Pancreas (tissue), 10 donors: Measurements from ENCODE around the gene CD244. TPM values are rescaled to one million over a fixed set of nuclear protein-coding genes. Genes with fewer than 3 reads are reported as not detected.

ENCODE experiments used
- ATAC-seq, 4 donors: fragments of 200-7000 bp; cut with Tn5 transposase; one replicate each; pipeline versions ENCODE4 v1.8.0 to v1.9.1; 2020; ENCODE audit warnings: mild to moderate bottlenecking in 4 of 4, moderate library complexity in 4 of 4
- DNase-seq, 6 donors: peaks; one replicate each; pipeline ENCODE4 v3.0.0-alpha.2; 2020
- FAIRE-seq: peaks from 2 replicates; lab custom pipeline; 2012; peaks lifted over from hg19 to GRCh38; lab: Jason Lieb, UNC
- H3K27ac ChIP-seq, 4 donors: fragments of 200-600 bp; sonication (generic); 1 replicate in 3 of 4; 2 replicates in 1 of 4; pipeline versions ENCODE4 v1.5.0 to v1.8.0; 2020
- H3K27me3 ChIP-seq, 4 donors: fragments of 200-600 bp; one replicate each; pipeline ENCODE4 v1.8.0; 2021
- H3K36me3 ChIP-seq, 3 donors: fragments of 200-600 bp; sonication (generic) in 1 of 3; one replicate each; pipeline versions ENCODE4 v1.5.0 to v1.8.0; 2020 to 2021
- H3K4me1 ChIP-seq, 3 donors: fragments of 200-600 bp; one replicate each; pipeline ENCODE4 v1.8.0; 2021
- H3K4me3 ChIP-seq, 4 donors: fragments of 200-600 bp; sonication (generic) in 2 of 4; one replicate each; pipeline versions ENCODE4 v1.5.0 to v1.8.0; 2020 to 2021
- H3K9me3 ChIP-seq, 4 donors: fragments of 200-600 bp; one replicate each; pipeline ENCODE4 v1.8.0; 2021
- CTCF ChIP-seq, 4 donors: fragments of 200-600 bp; sonication (generic) in 3 of 4; IDR thresholded peaks; one replicate each; pipeline versions ENCODE4 v1.5.0 to v1.8.0; 2021; ENCODE audit warnings: antibody characterized with exemption in 4 of 4
- WGBS, 2 donors: extraction: QIAGEN DNeasy Blood & Tissue Kit; methylation state at CpG; one replicate each; pipeline ENCODE4 v1.1.7; 2013; 5-methylcytosine and 5-hydroxymethylcytosine counted together
- intact Hi-C, 3 donors: fragments of 100-400 bp; cut with DNase I; formaldehyde crosslinking; loops; one replicate each; pipeline versions ENCODE4 v1.11.1 to v1.14.2; 2022
- polyA plus RNA-seq, 2 donors: library from polyadenylated mRNA; stranded (reverse); fragments of 200-250 nt; gene quantifications; one replicate each; pipeline ENCODE4 v1.2.3, GENCODE V29; 2013
- total RNA-seq, 6 donors: library from RNA; stranded (reverse); fragmentation: NEBNext Ultra II Directional in 4 of 6; extraction: Animal tissue kit (Norgen Biotek cat#: 25700) in 4 of 6; gene quantifications; one replicate each; pipeline versions ENCODE4 v1.2.1 to v1.2.4, GENCODE V29; 2021 to 2023
- donor health status: healthy with polysubstance abuse.
- donor health status: DM: no; HTN: no; CAD: no; lungs with moderate emphysema.
- donor health status: DM: no; HTN: no; CAD: no.
- donor health status: control.
- donor health status: control.
- donor health status: Bipolar disorder and iron deficiency.
- donor health status: DM: yes; HTN: yes; CAD: no.
- donor health status: DM: no; HTN: no; CAD: no.
- donor health status: DM: no; HTN: no; CAD: no.
- donor health status: DM: yes; HTN: yes; CAD: no.

CD244 gene
- total and polyA plus RNA-seq, 8 donors: 0.06 to 0.79 (median 0.14) TPM; not detected in 2

GRCh38 chr1:160864173-160864572 lies 1.5 kb upstream of the CD244 start:
- no peak for TF ChIP-seq CTCF (IDR thresholded peaks at IDR 0.05)
- 76 to 79% methylated on average over 2 of the region's 2 CpGs for WGBS, 2 donors
- DNase-seq (no peak), FAIRE-seq (no peak), ATAC-seq (no peak)
- Histone ChIP-seq H3K4me3 (no peak overlapping the region), H3K4me1 (no peaks in the 10 kb centered on the region), H3K9me3 (no peaks in the 10 kb centered on the region), H3K27me3 (no peaks in the 10 kb centered on the region), H3K36me3 (no peaks in the 10 kb centered on the region), H3K27ac (no peak overlapping the region)
- intact Hi-C loops: no loop called here

DNA sequence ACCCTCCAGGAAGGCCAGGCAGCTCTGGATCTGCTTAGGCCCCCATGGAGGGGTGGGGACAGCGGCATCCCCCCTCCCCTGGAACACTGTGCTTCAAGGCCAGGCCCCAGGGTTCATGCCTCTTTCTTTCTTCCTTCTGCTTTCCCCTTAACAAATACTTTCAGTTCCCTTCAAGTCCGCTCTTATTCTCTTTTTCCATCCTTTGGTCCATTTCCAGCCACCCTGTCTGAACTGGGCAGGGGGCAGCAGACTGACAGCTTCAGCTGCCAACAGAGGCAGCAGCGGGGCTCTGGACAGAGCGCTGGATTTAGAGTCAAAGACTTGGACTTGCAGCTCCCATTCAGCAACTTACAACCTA lies 1.1 kb upstream of the CD244 start:
- Histone ChIP-seq H3K27me3 (no peaks in the 10 kb centered on the region), H3K4me3 (no peak overlapping the region), H3K4me1 (no peaks in the 10 kb centered on the region), H3K27ac (peak overlapping the region in 1 of 4 donors; percentile 19), H3K36me3 (no peaks in the 10 kb centered on the region), H3K9me3 (no peaks in the 10 kb centered on the region)
- no peak for TF ChIP-seq CTCF (IDR thresholded peaks at IDR 0.05)
- FAIRE-seq (no peak), ATAC-seq (peak in 2 of 4 donors; percentile 27 to 48), DNase-seq (no peak)
- intact Hi-C loops: no loop called here
- WGBS, 2 donors: 87 to 94% methylated on average over 4 of the region's 4 CpGs

GRCh38 chr1:160863061-160863773 lies 530 bp upstream of the CD244 start:
- no peaks in the 10 kb centered on the region for H3K27me3 ChIP-seq
- H3K36me3 ChIP-seq: no peaks in the 10 kb centered on the region
- TF ChIP-seq CTCF (IDR thresholded peaks at IDR 0.05): no peak
- FAIRE-seq: no peak
- H3K27ac ChIP-seq: peak overlapping the region in 1 of 4 donors; percentile 19
- no peak for DNase-seq
- H3K4me3 ChIP-seq: no peak overlapping the region
- no peaks in the 10 kb centered on the region for H3K4me1 ChIP-seq
- WGBS, 2 donors: 87 to 89% methylated on average over 11 of the region's 11 CpGs
- no peaks in the 10 kb centered on the region for H3K9me3 ChIP-seq
- ATAC-seq: peak in 2 of 4 donors; percentile 29 to 47
- intact Hi-C loops: no loop called here

DNA sequence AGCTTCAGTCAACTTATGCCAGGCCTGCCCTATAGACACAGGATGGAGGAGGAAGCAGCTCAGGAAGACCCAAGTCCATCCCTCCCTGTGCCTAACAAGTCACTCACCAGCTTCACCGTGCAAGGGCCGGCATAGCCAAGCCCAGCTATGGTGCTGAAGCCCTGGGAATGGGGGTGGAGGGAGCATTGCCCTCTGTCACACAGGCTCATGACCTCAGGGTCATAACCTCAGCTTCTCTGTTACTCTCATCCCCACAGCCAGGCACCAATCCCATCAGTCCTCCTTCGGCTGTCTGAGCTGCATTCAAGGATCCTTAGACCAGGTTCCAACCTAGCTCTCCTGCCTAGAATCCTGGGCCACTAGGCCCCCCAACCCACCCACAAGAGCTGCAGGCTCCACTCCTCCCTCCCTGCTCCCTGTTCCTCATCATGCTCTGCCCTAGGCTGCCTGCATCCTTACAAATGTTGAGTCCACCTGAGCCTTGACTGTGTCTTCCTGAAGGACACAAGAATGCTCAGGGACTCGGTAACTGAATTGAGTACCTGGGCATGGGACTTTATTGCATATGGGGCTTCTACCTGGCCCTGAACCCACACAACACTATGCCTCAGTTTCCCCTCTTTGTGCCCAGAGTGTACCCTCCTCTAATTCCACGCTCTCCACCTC lies 1.7 kb downstream of the CD244 start:
- Histone ChIP-seq H3K4me3 (no peak overlapping the region), H3K36me3 (no peaks in the 10 kb centered on the region), H3K27ac (no peak overlapping the region), H3K27me3 (no peaks in the 10 kb centered on the region), H3K9me3 (no peaks in the 10 kb centered on the region), H3K4me1 (no peaks in the 10 kb centered on the region)
- DNase-seq (no peak), ATAC-seq (no peak), FAIRE-seq (no peak)
- 82 to 83% methylated on average over 5 of the region's 5 CpGs for WGBS, 2 donors
- TF ChIP-seq CTCF (IDR thresholded peaks at IDR 0.05): no peak
- intact Hi-C loops: no loop called here

DNA sequence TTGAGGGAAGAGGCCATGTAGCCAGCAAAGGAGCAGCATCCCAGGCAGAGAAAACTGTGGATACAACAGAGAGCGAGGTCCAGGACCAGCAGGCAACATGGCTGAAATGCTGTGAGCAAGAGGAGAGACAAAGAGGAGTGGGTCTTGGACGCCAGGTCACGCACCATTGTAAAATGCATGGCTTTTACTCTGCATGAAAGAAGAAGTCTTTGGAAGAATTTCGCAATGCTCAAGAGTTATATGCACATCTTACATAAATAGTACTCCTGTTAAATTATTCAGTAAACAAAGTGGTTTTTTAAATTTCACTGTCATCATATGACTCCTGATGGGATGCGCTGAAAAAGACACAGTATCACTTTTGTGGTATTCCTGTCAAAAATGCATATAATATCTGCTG lies 3.5 kb downstream of the CD244 start:
- FAIRE-seq (no peak), ATAC-seq (peak in 1 of 4 donors; percentile 32), DNase-seq (no peak)
- Histone ChIP-seq H3K4me1 (no peaks in the 10 kb centered on the region), H3K4me3 (no peak overlapping the region), H3K27me3 (no peaks in the 10 kb centered on the region), H3K36me3 (no peaks in the 10 kb centered on the region), H3K27ac (no peak overlapping the region), H3K9me3 (no peaks in the 10 kb centered on the region)
- intact Hi-C loops: no loop called here
- no peak for TF ChIP-seq CTCF (IDR thresholded peaks at IDR 0.05)
- 94 to 97% methylated on average over 5 of the region's 5 CpGs for WGBS, 2 donors
